T-helper 17 cell (primary cell): ENCODE data around the gene LHFPL2. TPM values are rescaled to one million over a fixed set of nuclear protein-coding genes. Genes with fewer than 3 reads are reported as not detected.

Experiments
- ATAC-seq: fragments of 150-1000 bp; cut with Tn5 transposase; 2 replicates; pipeline ENCODE4 v1.10.0; 2021; ENCODE audit warnings: mild to moderate bottlenecking, moderate library complexity
- DNase-seq, 3 donors: peaks; one replicate each; pipeline versions ENCODE4 v3.0.0 to v3.0.0-alpha.2; 2020 to 2021
- H3K9me3 ChIP-seq: one replicate; pipeline ENCODE4 v1.7.0; 2013; ENCODE audit warnings: low read length, mild to moderate bottlenecking; ENCODE audit not compliant: control insufficient read depth, poor library complexity, severe bottlenecking
- H3K27ac Mint-ChIP-seq: one replicate; pipeline ENCODE4 v1.8.0; 2022; ENCODE audit warnings: mild to moderate bottlenecking, moderate library complexity, mixed read lengths
- H3K27me3 Mint-ChIP-seq: one replicate; pipeline ENCODE4 v1.8.0; 2022; ENCODE audit warnings: mixed read lengths
- H3K36me3 Mint-ChIP-seq: one replicate; pipeline ENCODE4 v1.8.0; 2022; ENCODE audit warnings: low read depth, mixed read lengths
- H3K4me1 Mint-ChIP-seq: one replicate; pipeline ENCODE4 v1.8.0; 2022; ENCODE audit warnings: mild to moderate bottlenecking, mixed read lengths
- H3K4me3 Mint-ChIP-seq: one replicate; pipeline ENCODE4 v1.8.0; 2022; ENCODE audit warnings: mild to moderate bottlenecking, moderate library complexity, mixed read lengths
- total RNA-seq, 4 donors: library from RNA in 2 of 4; stranded (reverse) in 2 of 4; gene quantifications; one replicate each; pipeline ENCODE4 v1.2.3 and lab custom pipeline; 2022 to 2026

Gene LHFPL2
- total RNA-seq, 2 donors from 2014 or later, result 1.3 to 4.3 TPM

DNA sequence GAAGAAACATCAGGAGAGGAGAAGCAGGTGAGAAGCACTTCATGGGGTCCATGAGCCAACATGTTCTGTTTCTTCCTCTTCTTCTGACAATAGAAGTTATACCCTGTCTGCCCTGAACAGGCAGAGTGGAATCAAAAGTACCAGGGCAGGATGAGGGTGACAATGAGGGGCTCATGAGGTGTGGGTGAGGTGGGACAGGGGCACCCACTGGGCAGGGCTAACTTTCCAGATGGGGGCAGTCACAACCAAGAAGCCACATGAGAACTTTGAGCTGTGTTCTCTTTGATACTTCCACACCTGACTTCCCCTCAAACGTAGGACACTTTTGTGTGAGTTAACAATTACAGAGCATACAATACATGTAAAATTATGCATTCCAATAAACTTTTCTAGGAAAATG lies 92.7 kb downstream of the LHFPL2 start:
- peaks cover 2% of the 10 kb centered on the region for H3K36me3 Mint-ChIP-seq
- no peak for DNase-seq
- H3K9me3 ChIP-seq, result no peaks in the 10 kb centered on the region
- peaks cover 44% of the 10 kb centered on the region for H3K27me3 Mint-ChIP-seq
- ATAC-seq, result no peak
- no peaks in the 10 kb centered on the region for H3K4me1 Mint-ChIP-seq
- no peak overlapping the region for H3K27ac Mint-ChIP-seq
- peak overlapping the region; percentile 15 for H3K4me3 Mint-ChIP-seq

DNA sequence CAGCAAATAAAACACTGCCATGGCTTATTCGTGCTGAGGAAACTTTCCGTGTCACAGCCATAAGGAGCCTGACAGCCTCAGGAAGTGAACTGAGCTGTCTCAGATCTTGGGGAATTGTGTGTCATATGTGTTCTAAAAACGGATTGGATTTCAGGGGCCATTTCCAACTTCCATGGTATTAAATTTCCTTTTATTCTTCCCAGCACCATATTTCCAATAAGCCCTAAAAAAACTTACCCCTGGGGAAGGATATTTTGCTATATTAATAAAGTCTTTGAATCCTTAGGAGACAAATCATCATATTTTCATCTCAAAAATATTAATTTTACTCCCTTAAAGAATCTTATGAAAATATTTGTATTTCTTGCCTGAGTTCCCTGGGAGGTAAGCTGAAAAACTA lies 93.9 kb downstream of the LHFPL2 start:
- Mint-ChIP-seq H3K4me3 (no peak overlapping the region), H3K36me3 (no peaks in the 10 kb centered on the region), H3K27me3 (peaks cover 44% of the 10 kb centered on the region), H3K4me1 (no peaks in the 10 kb centered on the region), H3K27ac (no peak overlapping the region)
- no peak for ATAC-seq
- H3K9me3 ChIP-seq, result no peaks in the 10 kb centered on the region
- no peak for DNase-seq

DNA sequence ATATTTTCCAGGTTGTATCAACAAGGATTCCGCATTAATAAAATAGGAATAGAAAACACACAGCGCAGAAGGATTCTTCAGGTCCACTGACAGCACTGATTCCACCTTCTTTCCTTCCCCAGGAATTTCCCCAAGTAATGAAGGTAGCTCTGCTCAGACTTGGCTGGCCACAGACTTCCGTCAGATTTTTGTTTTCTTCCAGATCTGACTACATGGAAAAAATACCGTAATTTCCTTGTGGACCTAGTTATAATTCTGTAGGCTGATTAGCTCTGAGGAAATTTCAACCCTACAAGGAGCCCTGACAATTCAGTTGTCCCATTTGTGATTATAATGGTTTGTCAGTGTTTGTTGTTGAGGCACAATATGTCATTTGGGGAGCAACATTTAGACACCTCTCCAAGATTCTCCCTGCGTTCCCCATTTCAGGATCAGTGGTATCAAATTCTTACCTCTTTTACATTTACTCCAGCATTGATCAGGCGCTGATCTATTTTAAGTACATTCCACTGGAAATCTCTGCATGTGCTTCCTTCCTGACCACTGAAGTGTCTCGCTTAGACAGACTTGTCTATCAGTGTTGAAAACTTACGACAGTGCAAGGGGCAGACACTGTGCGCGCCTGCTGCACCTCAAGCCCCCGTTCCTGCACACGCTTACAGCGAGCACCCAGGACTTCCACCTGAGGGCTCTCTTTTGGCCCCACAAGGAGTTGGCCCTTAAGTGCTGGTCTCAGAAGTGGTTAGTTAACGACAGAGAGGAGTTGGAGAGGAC lies 94.8 kb downstream of the LHFPL2 start:
- no peak overlapping the region for H3K27ac Mint-ChIP-seq
- ATAC-seq (no peak), DNase-seq (no peak)
- peaks cover 36% of the 10 kb centered on the region for H3K27me3 Mint-ChIP-seq
- no peaks in the 10 kb centered on the region for H3K9me3 ChIP-seq
- H3K4me1 Mint-ChIP-seq, result no peaks in the 10 kb centered on the region
- H3K4me3 Mint-ChIP-seq, result no peak overlapping the region
- no peaks in the 10 kb centered on the region for H3K36me3 Mint-ChIP-seq

DNA sequence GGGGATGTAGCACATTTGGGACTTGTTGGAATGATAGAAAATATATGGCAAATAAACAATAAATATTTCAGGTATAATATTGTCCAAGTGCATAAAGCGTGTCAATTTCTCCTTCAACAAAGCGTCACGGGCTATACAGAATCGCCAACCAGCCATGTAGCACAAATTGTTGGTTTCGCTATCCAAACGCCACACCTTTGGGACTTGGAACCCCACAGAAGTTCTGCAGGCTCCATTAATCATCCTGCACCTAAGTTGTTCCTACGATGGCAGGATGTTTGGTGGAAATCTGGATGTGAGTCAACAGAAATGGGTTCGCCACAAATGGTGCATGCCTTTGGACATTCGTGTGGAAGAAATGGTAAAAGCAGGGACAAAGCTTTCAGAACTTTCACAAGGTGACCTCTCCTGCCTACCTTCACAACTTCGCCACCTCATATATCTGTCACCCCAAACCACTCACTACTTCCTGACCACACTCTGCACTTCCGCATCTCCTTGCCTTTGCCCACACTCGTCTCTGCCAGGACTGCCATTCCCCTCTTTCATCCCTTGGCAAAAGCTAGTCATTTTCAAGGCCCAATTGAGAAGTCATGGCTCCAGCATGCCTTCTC lies 95.7 kb downstream of the LHFPL2 start:
- Mint-ChIP-seq H3K27me3 (peaks cover 31% of the 10 kb centered on the region), H3K27ac (no peak overlapping the region), H3K4me1 (no peaks in the 10 kb centered on the region), H3K36me3 (no peaks in the 10 kb centered on the region), H3K4me3 (no peak overlapping the region)
- no peak for ATAC-seq
- H3K9me3 ChIP-seq, result no peaks in the 10 kb centered on the region
- DNase-seq, result no peak

DNA sequence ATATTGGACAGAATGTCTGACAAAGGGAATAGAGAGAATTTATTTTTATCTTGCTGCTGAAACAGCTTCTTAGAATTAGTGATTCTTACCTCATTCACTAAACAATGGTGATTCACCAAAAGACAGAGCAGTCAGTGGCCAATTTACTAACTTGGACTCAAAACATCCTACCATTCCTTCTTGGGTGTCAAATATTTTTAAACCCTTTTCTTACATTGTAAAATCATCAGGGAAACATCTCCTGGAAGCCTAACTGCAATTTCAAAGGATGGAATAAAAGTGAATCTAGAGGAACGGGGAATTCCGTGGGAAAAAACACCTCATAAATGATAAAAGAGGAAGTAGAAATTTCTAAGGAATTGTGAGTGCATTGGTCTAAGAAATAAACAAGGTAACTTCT lies 97.7 kb downstream of the LHFPL2 start:
- Mint-ChIP-seq H3K36me3 (no peaks in the 10 kb centered on the region), H3K27ac (no peak overlapping the region), H3K4me1 (peaks cover 2% of the 10 kb centered on the region), H3K4me3 (no peak overlapping the region), H3K27me3 (peaks cover 28% of the 10 kb centered on the region)
- DNase-seq, result no peak
- H3K9me3 ChIP-seq, result no peaks in the 10 kb centered on the region
- no peak for ATAC-seq

DNA sequence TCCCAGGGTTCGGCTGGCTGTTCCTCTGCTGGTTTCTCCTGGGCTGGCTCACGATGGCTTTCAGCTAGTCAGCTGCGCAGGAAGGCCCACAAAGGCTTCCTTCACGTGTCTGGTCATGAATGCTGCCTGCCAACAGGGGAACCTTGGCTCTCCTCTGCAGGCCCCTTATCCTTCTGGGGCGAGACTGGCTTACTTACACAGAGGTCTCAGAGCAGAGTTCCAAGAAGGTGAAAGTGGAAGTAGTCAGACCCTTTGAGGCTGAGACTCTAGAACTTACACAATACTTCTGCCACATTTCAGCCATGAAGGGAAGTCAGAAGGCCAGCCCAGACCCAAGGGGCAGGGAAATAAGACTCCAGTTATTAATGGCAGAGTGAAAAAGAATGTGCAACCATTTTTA lies 99.5 kb downstream of the LHFPL2 start:
- H3K4me3 Mint-ChIP-seq, result no peak overlapping the region
- no peaks in the 10 kb centered on the region for H3K36me3 Mint-ChIP-seq
- DNase-seq (no peak), ATAC-seq (no peak)
- H3K27ac Mint-ChIP-seq, result no peak overlapping the region
- H3K4me1 Mint-ChIP-seq, result peaks cover 4% of the 10 kb centered on the region
- H3K9me3 ChIP-seq, result no peaks in the 10 kb centered on the region
- H3K27me3 Mint-ChIP-seq, result peaks cover 14% of the 10 kb centered on the region

DNA sequence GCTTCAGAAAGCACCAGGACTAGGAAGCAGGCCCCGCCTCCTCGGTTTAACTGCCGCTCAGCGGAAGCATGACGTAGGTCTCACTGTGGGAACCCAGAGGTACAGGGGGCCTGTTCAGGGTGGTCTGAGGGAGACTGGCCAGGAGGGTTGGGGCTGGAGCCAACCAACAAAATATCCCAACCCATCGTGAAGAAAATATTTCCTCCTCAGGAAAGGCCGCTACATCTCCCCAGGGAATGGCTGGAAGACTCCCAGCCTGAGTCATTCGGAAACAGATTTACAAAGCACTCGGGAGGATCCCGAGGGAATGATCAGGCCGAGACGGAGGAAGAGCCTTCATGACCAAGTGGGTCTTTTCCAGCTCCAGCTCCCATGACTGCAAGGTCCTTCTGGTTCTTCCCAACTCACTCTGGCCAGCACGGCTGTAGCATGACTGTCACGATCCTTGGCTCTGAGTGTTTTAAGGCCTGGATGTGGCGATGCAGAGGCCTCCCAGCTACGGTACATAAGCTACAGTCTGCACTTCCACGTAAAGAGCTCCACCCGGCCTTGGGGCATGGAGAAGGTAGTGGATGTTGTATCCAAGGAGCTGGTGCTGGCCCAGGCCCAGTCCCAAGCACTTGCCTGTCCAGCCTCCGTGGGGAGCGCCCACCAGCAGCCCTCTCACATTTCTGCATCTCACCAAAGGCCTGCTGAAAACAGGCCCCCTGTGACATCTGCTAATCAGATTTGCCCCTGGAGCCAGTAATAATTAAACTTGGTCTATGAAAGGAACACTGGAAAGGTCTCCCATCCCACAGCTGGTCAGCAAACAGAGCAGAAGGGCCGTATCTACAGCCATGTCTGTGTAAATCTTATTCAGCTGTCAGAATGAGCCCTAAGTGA lies 100.6 kb downstream of the LHFPL2 start:
- Mint-ChIP-seq H3K27ac (no peak overlapping the region), H3K4me3 (no peak overlapping the region), H3K27me3 (peaks cover 12% of the 10 kb centered on the region), H3K4me1 (peaks cover 4% of the 10 kb centered on the region), H3K36me3 (no peaks in the 10 kb centered on the region)
- no peaks in the 10 kb centered on the region for H3K9me3 ChIP-seq
- ATAC-seq, result no peak
- no peak for DNase-seq

DNA sequence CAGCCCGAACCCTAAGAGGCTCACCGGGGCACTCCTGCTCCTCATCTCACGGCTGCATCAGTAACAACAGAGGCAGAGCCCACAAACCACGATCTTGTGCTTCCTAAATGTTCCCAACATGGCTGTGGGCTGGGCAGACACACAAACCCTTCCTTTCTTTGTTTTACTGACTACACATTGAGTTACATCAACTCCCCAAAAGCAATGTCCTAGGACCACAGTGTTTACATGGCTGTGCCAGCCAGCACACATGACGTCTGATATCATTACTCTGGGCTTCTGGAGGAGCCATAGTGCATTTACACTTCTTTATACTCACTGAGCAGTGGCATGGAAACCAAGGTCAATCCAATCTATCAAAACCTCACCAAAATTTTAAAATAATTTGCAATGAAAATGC lies 101.4 kb downstream of the LHFPL2 start:
- no peaks in the 10 kb centered on the region for H3K36me3 Mint-ChIP-seq
- no peak overlapping the region for H3K4me3 Mint-ChIP-seq
- H3K9me3 ChIP-seq, result no peaks in the 10 kb centered on the region
- DNase-seq (no peak), ATAC-seq (no peak)
- H3K27me3 Mint-ChIP-seq, result peaks cover 16% of the 10 kb centered on the region
- peaks cover 4% of the 10 kb centered on the region for H3K4me1 Mint-ChIP-seq
- no peak overlapping the region for H3K27ac Mint-ChIP-seq

DNA sequence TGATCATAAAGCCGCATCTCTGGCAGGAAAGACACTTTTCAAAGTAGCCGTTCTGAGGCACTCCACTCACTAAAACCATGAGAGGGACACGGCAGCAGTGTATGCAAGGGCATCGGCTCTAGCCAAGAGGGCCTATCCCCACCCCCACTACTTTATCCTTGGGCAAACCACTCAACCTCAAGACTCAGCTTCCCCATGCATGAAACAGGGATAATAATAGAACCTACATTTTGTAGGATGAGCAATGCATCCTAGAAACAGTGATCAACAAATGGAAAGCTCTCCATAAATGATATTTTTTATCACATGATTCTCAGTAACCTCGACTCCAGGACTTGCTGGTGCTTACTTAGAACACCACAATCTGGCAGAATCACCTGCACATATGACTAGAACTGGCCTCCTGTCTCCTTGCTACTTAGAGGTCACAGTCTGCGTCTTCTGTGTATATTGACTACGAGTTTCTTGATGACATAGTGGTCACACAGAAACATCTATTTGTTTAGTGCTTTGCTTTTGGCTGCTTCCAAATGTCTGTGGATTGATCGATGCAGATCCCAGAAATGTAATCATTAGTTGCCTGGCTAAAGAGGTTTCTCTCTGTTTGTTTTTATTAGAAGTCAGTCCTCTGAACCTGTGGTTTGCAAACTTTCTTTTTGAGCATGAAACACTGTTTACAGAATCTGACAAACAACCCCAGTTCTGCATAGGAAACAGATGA lies 102.1 kb downstream of the LHFPL2 start:
- Mint-ChIP-seq H3K4me1 (peaks cover 4% of the 10 kb centered on the region), H3K4me3 (no peak overlapping the region), H3K27ac (no peak overlapping the region), H3K36me3 (no peaks in the 10 kb centered on the region), H3K27me3 (peaks cover 16% of the 10 kb centered on the region)
- H3K9me3 ChIP-seq, result no peaks in the 10 kb centered on the region
- ATAC-seq (no peak), DNase-seq (no peak)

DNA sequence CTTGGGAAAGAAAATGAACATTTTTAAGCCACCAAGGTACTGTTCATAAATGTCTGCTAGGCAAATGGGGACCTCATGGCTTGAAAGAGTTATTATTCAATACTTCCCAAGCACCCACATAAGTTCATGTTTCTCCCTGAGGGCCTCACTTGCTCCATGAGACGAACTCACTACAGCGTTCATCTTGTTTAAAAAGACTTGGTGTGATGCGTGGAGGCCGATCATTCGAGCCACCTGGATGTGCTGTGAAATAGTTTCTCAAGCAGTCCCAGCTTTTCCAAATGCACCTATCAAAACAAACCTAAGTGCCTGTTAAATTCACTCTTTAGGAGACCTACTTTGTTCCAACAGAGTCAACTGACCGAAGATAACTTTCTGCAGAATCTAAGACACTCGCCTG lies 103.2 kb downstream of the LHFPL2 start:
- no peak for ATAC-seq
- Mint-ChIP-seq H3K36me3 (no peaks in the 10 kb centered on the region), H3K27me3 (peaks cover 16% of the 10 kb centered on the region), H3K27ac (no peak overlapping the region), H3K4me3 (no peak overlapping the region), H3K4me1 (peaks cover 4% of the 10 kb centered on the region)
- H3K9me3 ChIP-seq, result no peaks in the 10 kb centered on the region
- no peak for DNase-seq

DNA sequence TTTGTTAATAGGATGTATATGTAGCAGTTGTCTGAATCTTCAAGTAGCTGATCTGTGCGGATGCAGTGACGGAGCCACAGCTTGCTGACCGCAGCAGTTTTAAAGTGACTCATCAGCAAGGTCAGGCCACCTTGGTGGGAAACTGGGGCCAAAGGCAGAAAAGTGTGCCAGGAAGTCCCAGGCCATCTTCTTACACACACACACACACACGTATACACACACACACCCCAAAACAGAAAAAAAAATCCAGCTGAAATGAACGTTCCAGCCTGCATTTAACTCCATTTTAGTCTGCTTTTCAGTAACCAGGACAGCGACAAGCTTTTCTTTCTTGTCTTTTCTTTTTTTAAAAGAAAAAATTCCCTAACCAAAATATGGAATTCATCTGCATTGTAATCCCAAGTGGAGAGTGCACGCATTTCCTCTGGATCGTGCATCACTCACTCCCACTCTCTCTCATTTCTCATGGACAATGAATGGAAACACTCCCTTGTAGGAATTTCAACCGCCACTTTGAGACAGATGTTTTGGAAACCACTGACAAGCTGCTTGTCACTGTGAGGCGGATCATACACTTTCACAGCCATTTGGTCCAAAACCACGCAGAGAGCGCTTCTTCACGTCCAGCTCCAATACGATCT lies 103.9 kb downstream of the LHFPL2 start:
- ATAC-seq, result no peak

DNA sequence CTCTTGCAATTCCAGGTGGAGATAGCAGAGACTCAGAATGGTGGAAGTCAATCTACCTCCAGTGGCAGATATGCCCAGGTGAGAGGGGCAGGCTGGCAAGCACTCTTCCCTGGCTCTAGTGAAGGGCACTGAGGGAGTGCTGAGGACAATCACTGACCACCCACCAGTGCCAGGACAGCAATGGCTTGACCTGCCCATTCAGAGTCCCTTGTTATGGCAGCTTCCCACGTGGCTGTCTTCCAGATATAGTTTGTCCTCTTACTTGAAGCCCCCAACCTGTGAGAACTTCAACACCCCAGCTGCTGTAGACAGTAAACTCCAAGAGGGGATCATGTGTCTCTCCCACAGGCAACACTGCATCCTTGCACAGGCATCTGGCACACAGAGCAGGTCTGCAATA lies 104.7 kb downstream of the LHFPL2 start:
- Mint-ChIP-seq H3K4me3 (no peak overlapping the region), H3K27ac (no peak overlapping the region), H3K4me1 (peaks cover 4% of the 10 kb centered on the region), H3K27me3 (peaks cover 16% of the 10 kb centered on the region), H3K36me3 (no peaks in the 10 kb centered on the region)
- no peak for DNase-seq
- ATAC-seq, result no peak
- no peaks in the 10 kb centered on the region for H3K9me3 ChIP-seq

More for the DNA sequence above, 103.9 kb downstream of the LHFPL2 start:
- Mint-ChIP-seq H3K36me3 (no peaks in the 10 kb centered on the region), H3K27me3 (peaks cover 16% of the 10 kb centered on the region), H3K4me3 (no peak overlapping the region), H3K4me1 (peaks cover 4% of the 10 kb centered on the region), H3K27ac (no peak overlapping the region)
- DNase-seq, result no peak
- no peaks in the 10 kb centered on the region for H3K9me3 ChIP-seq
